SK-N-SH (cell line): ENCODE data around the gene LPAR1. TPM values are rescaled to one million over a fixed set of nuclear protein-coding genes. Genes with fewer than 3 reads are reported as not detected.

Experiments
- CTCF ChIA-PET: fragments of 300-600, 350-600 bp; formaldehyde crosslinking; extraction: SDS; loops from one replicate; lab custom pipeline; 2021; lab: Yijun Ruan, JAX
- POLR2A ChIA-PET: fragments of 350-600 bp; sonication (Branson Sonifier 250); formaldehyde crosslinking; extraction: SDS; loops from one replicate; lab custom pipeline; 2020; ENCODE audit warnings: antibody characterized with exemption, inconsistent platforms; lab: Yijun Ruan, JAX
- DNase-seq: peaks from one replicate; pipeline ENCODE4 v3.0.0; 2012
- H2AFZ ChIP-seq: fragments of 200-600 bp; sonication (generic); 2 replicates; pipeline ENCODE4 v1.8.1; 2016; ENCODE audit warnings: antibody characterized with exemption, mild to moderate bottlenecking, low read depth
- H3F3A ChIP-seq: fragments of 200-600 bp; sonication (generic); replicated peaks from 2 replicates; pipeline ENCODE3; 2016; ENCODE audit warnings: antibody characterized with exemption, mild to moderate bottlenecking; ENCODE audit not compliant: insufficient read depth
- H3K27ac ChIP-seq, 2 experiments: fragments of 200-500 bp in 1 of 2; fragments of 200-600 bp in 1 of 2; sonication (Bioruptor generic) in 1 of 2; sonication (generic), shearing (Covaris generic) in 1 of 2; 2 replicates each; pipeline versions ENCODE4 v1.5.1 to v1.6.1; 2014 to 2016; ENCODE audit warnings: low read depth in 2 of 2, inconsistent platforms in 1 of 2, low read length in 1 of 2, mild to moderate bottlenecking in 1 of 2, mixed read lengths in 1 of 2
- H3K27me3 ChIP-seq: fragments of 200-600 bp; sonication (generic), shearing (Covaris generic); 2 replicates; pipeline ENCODE4 v1.6.1; 2016; ENCODE audit warnings: mixed run types; ENCODE audit not compliant: insufficient read depth
- H3K36me3 ChIP-seq, 2 experiments: fragments of 200-500 bp in 1 of 2; fragments of 200-600 bp in 1 of 2; sonication (Bioruptor generic) in 1 of 2; sonication (generic) in 1 of 2; replicated peaks in 1 of 2; 2 replicates each; pipeline versions ENCODE3 to v1.5.1; 2014 to 2016; ENCODE audit warnings: low read length in 1 of 2, mild to moderate bottlenecking in 1 of 2; ENCODE audit not compliant: insufficient read depth in 2 of 2, control insufficient read depth in 1 of 2
- H3K4me1 ChIP-seq, 2 experiments: fragments of 200-500 bp in 1 of 2; fragments of 200-600 bp in 1 of 2; sonication (Bioruptor generic) in 1 of 2; sonication (generic), shearing (Covaris generic) in 1 of 2; 2 replicates each; pipeline versions ENCODE4 v1.5.1 to v1.6.1; 2014 to 2016; ENCODE audit warnings: low read depth in 1 of 2, low read length in 1 of 2, mixed run types in 1 of 2; ENCODE audit not compliant: insufficient read depth in 2 of 2, control insufficient read depth in 1 of 2
- H3K4me2 ChIP-seq: fragments of 200-600 bp; sonication (generic), shearing (Covaris generic); 2 replicates; pipeline ENCODE4 v1.6.1; 2017; ENCODE audit warnings: mixed run types
- H3K4me3 ChIP-seq, 2 experiments: fragments of 200-500 bp in 1 of 2; fragments of 200-600 bp in 1 of 2; sonication (Bioruptor generic) in 1 of 2; sonication (generic), shearing (Covaris generic) in 1 of 2; 2 replicates each; pipeline versions ENCODE4 v1.5.1 to v1.8.1; 2014 to 2016; ENCODE audit warnings: low read depth in 2 of 2, inconsistent platforms in 1 of 2, low read length in 1 of 2, mild to moderate bottlenecking in 1 of 2, mixed read lengths in 1 of 2, moderate library complexity in 1 of 2
- H3K79me2 ChIP-seq: fragments of 200-600 bp; sonication (generic); 2 replicates; pipeline ENCODE4 v1.8.1; 2017; ENCODE audit warnings: mild to moderate bottlenecking; ENCODE audit not compliant: insufficient read depth
- H3K9ac ChIP-seq: fragments of 200-600 bp; sonication (generic); 2 replicates; pipeline ENCODE4 v1.6.1; 2017; ENCODE audit warnings: mixed run types
- H3K9me2 ChIP-seq: fragments of 200-600 bp; sonication (generic); 2 replicates; pipeline ENCODE4 v1.6.1; 2017; ENCODE audit warnings: mixed run types
- H3K9me3 ChIP-seq: fragments of 200-600 bp; sonication (generic); 2 replicates; pipeline ENCODE4 v1.6.1; 2017; ENCODE audit warnings: mixed run types, mild to moderate bottlenecking, moderate library complexity
- H4K20me1 ChIP-seq: fragments of 200-600 bp; sonication (generic); 2 replicates; pipeline ENCODE4 v1.6.1; 2017; ENCODE audit warnings: mild to moderate bottlenecking, mixed run types; ENCODE audit not compliant: insufficient read depth
- FOXM1 ChIP-seq: IDR thresholded peaks from 2 replicates; pipeline ENCODE4 v1.4.0; 2012; ENCODE audit warnings: low read depth, mild to moderate bottlenecking
- GABPA ChIP-seq: IDR thresholded peaks from 2 replicates; pipeline ENCODE4 v1.4.0; 2012; ENCODE audit warnings: low read depth, mild to moderate bottlenecking
- GATA2 ChIP-seq: sonication (generic); formaldehyde crosslinking; IDR thresholded peaks from 2 replicates; pipeline ENCODE4 v1.5.0; 2020; ENCODE audit warnings: mild to moderate bottlenecking, missing genetic modification reagents
- MAX ChIP-seq: IDR thresholded peaks from 2 replicates; pipeline ENCODE4 v1.4.0; 2012; ENCODE audit warnings: low read depth
- NFIC ChIP-seq: IDR thresholded peaks from 2 replicates; pipeline ENCODE4 v1.4.0; 2012; ENCODE audit warnings: borderline replicate concordance
- RAD21 ChIP-seq: IDR thresholded peaks from 2 replicates; pipeline ENCODE4 v1.6.1; 2012; ENCODE audit warnings: mild to moderate bottlenecking, low read length
- RCOR1 ChIP-seq: fragments of 150-350 bp; IDR thresholded peaks from 2 replicates; pipeline ENCODE4 v1.6.1; 2017; ENCODE audit warnings: antibody characterized with exemption, low read length
- RFX5 ChIP-seq: IDR thresholded peaks from 2 replicates; pipeline ENCODE4 v1.6.1; 2012; ENCODE audit warnings: mild to moderate bottlenecking, improper control_type of control experiment, low read length
- RXRA ChIP-seq: IDR thresholded peaks from 2 replicates; pipeline ENCODE4 v1.4.0; 2012; ENCODE audit warnings: low read depth, mild to moderate bottlenecking, borderline replicate concordance
- SIN3A ChIP-seq: IDR thresholded peaks from 2 replicates; pipeline ENCODE4 v1.6.1; 2012; ENCODE audit warnings: low read depth, mild to moderate bottlenecking, low read length, moderate library complexity, borderline replicate concordance
- SMC3 ChIP-seq: IDR thresholded peaks from 2 replicates; pipeline ENCODE4 v1.6.1; 2012; ENCODE audit warnings: low read depth, low read length, improper control_type of control experiment
- TAF1 ChIP-seq: IDR thresholded peaks from 2 replicates; pipeline ENCODE4 v1.6.1; 2012; ENCODE audit warnings: low read depth, mild to moderate bottlenecking, low read length, moderate library complexity, borderline replicate concordance
- TCF12 ChIP-seq: IDR thresholded peaks from 2 replicates; pipeline ENCODE4 v1.4.0; 2012
- TEAD4 ChIP-seq: IDR thresholded peaks from 2 replicates; pipeline ENCODE4 v1.4.0; 2012; ENCODE audit warnings: mild to moderate bottlenecking, borderline replicate concordance; ENCODE audit not compliant: insufficient read depth
- USF1 ChIP-seq: IDR thresholded peaks from 2 replicates; pipeline ENCODE4 v1.4.0; 2012; ENCODE audit warnings: low read depth, borderline replicate concordance
- USF2 ChIP-seq: fragments of 150-350 bp; IDR thresholded peaks from 2 replicates; pipeline ENCODE4 v1.6.1; 2017; ENCODE audit warnings: antibody characterized with exemption, low read length, low read depth, borderline replicate concordance
- WGBS: methylation state at CpG from one replicate; pipeline ENCODE4 v1.1.6; 2017; ENCODE audit warnings: low lambda C conversion rate; 5-methylcytosine and 5-hydroxymethylcytosine counted together
- polyA plus RNA-seq, 3 experiments: library from polyadenylated mRNA; depleted of rRNA; stranded (reverse); fragments of >200 nt; gene quantifications; 2 replicates each; pipeline ENCODE4 v1.2.3, GENCODE V29; 2012

The LPAR1 gene
- polyA plus RNA-seq, 1 of the 3 experiments (the other 2 are of a cell fraction) = 9.4 TPM

- TF ChIP-seq TEAD4 = no peak
- TF ChIP-seq TAF1 = no peak
- TF ChIP-seq MAX = no peak
These were observed 30.1 kb upstream of the LPAR1 start (continued) for GRCh38 chr9:111068383-111068730.

DNA sequence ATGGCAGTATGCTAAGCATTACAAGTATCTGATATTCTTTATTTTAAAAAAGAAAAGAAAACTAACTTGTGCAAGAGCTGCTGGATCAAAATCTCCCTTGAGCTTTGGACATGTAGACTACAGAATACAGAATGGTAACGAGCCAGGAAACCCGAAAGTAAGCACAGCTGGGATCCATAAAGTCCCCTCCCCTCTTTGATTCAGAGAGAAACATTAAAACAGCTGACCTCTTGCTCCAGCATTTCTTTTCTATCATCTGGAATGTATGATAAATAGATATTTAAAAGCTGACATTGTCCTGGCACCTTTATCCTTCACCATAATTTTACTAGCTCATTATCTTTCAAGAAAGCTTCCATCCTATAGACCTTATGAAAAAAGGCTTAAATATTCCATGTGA is 28.2 kb upstream of the LPAR1 start:
- 49% methylated on average over 2 of the region's 2 CpGs for WGBS
- TF ChIP-seq FOXM1 (no peak), RCOR1 (peak; percentile 41; the same call in 1 of the 2 replicates)
- TF ChIP-seq, all 33 proteins: peak for 1
- Histone ChIP-seq H3K36me3 (no peaks in the 10 kb centered on the region), H3K79me2 (no peaks in the 10 kb centered on the region), H3K9me2 (no peaks in the 10 kb centered on the region), H3K27me3 (no peaks in the 10 kb centered on the region), H3K9ac (no peak overlapping the region), H3K4me1 (peaks cover 8 to 17% of the 10 kb centered on the region in 2 experiments; a peak in 3 of 4 replicates), H4K20me1 (no peaks in the 10 kb centered on the region), H3K27ac (peak overlapping the region in 1 of 2 experiments; percentile 22; a peak in 1 of 4 replicates), H3F3A (no peaks in the 10 kb centered on the region), H3K4me3 (no peak overlapping the region), H3K9me3 (no peaks in the 10 kb centered on the region), H2AFZ (no peak overlapping the region), H3K4me2 (no peak overlapping the region)
- peak; percentile 26 for DNase-seq
- ChIA-PET POLR2A (interaction anchor here (1.0 kb wide), 1 partner anchor 32 kb away, joined by 3 read pairs; no protein-coding TSS in a partner anchor), CTCF (interaction anchor here (1.1 to 1.8 kb wide), 2 partner anchors 28 to 30 kb away, joined by 3 to 4 read pairs; partner anchors contain the start of gene LPAR1)

- TF ChIP-seq GABPA = no peak
- TF ChIP-seq RAD21 = no peak
- TF ChIP-seq RFX5 = no peak
- TF ChIP-seq SIN3A = no peak
- TF ChIP-seq TAF1 = no peak
- TF ChIP-seq NFIC = no peak
- no peak for TF ChIP-seq TEAD4
- TF ChIP-seq USF2 = no peak
- TF ChIP-seq RXRA = no peak
- no peak for TF ChIP-seq TCF12
- TF ChIP-seq USF1 = no peak
- TF ChIP-seq MAX = no peak
- no peak for TF ChIP-seq SMC3
- TF ChIP-seq GATA2 (CRISPR knock-in tag) = no peak
- H4K20me1 ChIP-seq = no peaks in the 10 kb centered on the region
- H3K9ac ChIP-seq = no peak overlapping the region
- no peak overlapping the region for H3K4me2 ChIP-seq
- H3K4me1 ChIP-seq = peaks cover 8 to 17% of the 10 kb centered on the region in 2 experiments; a peak in 3 of 4 replicates
- no peak overlapping the region for H3K4me3 ChIP-seq
- no peak for DNase-seq
- H3K9me3 ChIP-seq = no peaks in the 10 kb centered on the region
- H3K36me3 ChIP-seq = no peaks in the 10 kb centered on the region
- WGBS = 89% methylated on average over 4 of the region's 4 CpGs
- CTCF ChIA-PET = interaction anchor here (1.1 to 1.8 kb wide), 2 partner anchors 29 to 85 kb away, joined by 3 to 4 read pairs; no protein-coding TSS in a partner anchor
- H2AFZ ChIP-seq = no peak overlapping the region
- H3K27me3 ChIP-seq = no peaks in the 10 kb centered on the region
- H3K79me2 ChIP-seq = no peaks in the 10 kb centered on the region
- no peak overlapping the region for H3K27ac ChIP-seq
- POLR2A ChIA-PET = interaction anchor here (0.6 kb wide), 1 partner anchor 123 kb away, joined by 3 read pairs; no protein-coding TSS in a partner anchor
- H3K9me2 ChIP-seq = no peaks in the 10 kb centered on the region
- no peaks in the 10 kb centered on the region for H3F3A ChIP-seq
These were observed 27.1 kb upstream of the LPAR1 start for GRCh38 chr9:111065414-111065813.
